HFFc6 (cell line): ENCODE data around the gene GTF3C4. TPM values are rescaled to one million over a fixed set of nuclear protein-coding genes. Genes with fewer than 3 reads are reported as not detected.

Experiments
- DNase-seq: peaks from one replicate; pipeline ENCODE4 v3.0.0-alpha.2; 2018
- H3K27ac Mint-ChIP-seq: 2 replicates; pipeline ENCODE4 v1.8.0; 2020; ENCODE audit warnings: mild to moderate bottlenecking, mixed read lengths
- H3K27me3 Mint-ChIP-seq: 2 replicates; pipeline ENCODE4 v1.8.0; 2021; ENCODE audit warnings: mild to moderate bottlenecking, moderate library complexity, mixed read lengths; ENCODE audit not compliant: insufficient read depth
- H3K36me3 Mint-ChIP-seq: 2 replicates; pipeline ENCODE4 v1.8.0; 2021; ENCODE audit warnings: low read depth, mixed read lengths
- H3K4me1 Mint-ChIP-seq: 2 replicates; pipeline ENCODE4 v1.8.0; 2020; ENCODE audit warnings: low read depth, mixed read lengths
- H3K4me3 Mint-ChIP-seq: 2 replicates; pipeline ENCODE4 v1.8.0; 2020; ENCODE audit warnings: mild to moderate bottlenecking, moderate library complexity, mixed read lengths
- H3K9me3 Mint-ChIP-seq: 2 replicates; pipeline ENCODE4 v1.8.0; 2020; ENCODE audit warnings: mild to moderate bottlenecking, mixed read lengths
- CTCF ChIP-seq: fragments of 200-600 bp; sonication (generic); IDR thresholded peaks from 2 replicates; pipeline ENCODE4 v1.5.0; 2021; ENCODE audit warnings: antibody characterized with exemption, mild to moderate bottlenecking
- total RNA-seq, 6 experiments: library from RNA; stranded (reverse); fragmentation: NEBNext Ultra II Directional; extraction: Animal tissue kit (Norgen Biotek cat#: 25700); gene quantifications; 2 replicates in 1 of 6; 3 replicates in 5 of 6; pipeline ENCODE4 v1.2.3, GENCODE V29; 2021

GTF3C4 gene
- total RNA-seq, 6 experiments from 2014 or later: 13.5 to 16.0 (median 15.1) TPM

GRCh38 chr9:132697230-132697629, 27.0 kb downstream of the GTF3C4 start:
- H3K4me1 Mint-ChIP-seq: no peaks in the 10 kb centered on the region
- H3K27me3 Mint-ChIP-seq: no peaks in the 10 kb centered on the region; the same call in none of the 2 replicates
- H3K36me3 Mint-ChIP-seq: peaks cover 57% of the 10 kb centered on the region
- no peak overlapping the region for H3K4me3 Mint-ChIP-seq
- no peak overlapping the region for H3K27ac Mint-ChIP-seq
- peaks cover 46% of the 10 kb centered on the region for H3K9me3 Mint-ChIP-seq
- no peak for TF ChIP-seq CTCF
- no peak for DNase-seq

GRCh38 chr9:132698989-132699388, 28.7 kb downstream of the GTF3C4 start:
- Mint-ChIP-seq H3K36me3 (peaks cover 43% of the 10 kb centered on the region), H3K9me3 (peaks cover 49% of the 10 kb centered on the region), H3K27me3 (no peaks in the 10 kb centered on the region; the same call in none of the 2 replicates), H3K27ac (no peak overlapping the region), H3K4me1 (peaks cover 11% of the 10 kb centered on the region), H3K4me3 (no peak overlapping the region)
- no peak for TF ChIP-seq CTCF
- no peak for DNase-seq

- Mint-ChIP-seq H3K4me1 (peaks cover 13% of the 10 kb centered on the region), H3K36me3 (peaks cover 35% of the 10 kb centered on the region), H3K27ac (no peak overlapping the region), H3K9me3 (peaks cover 42% of the 10 kb centered on the region), H3K27me3 (no peaks in the 10 kb centered on the region; the same call in none of the 2 replicates), H3K4me3 (no peak overlapping the region)
- DNase-seq: no peak
- TF ChIP-seq CTCF: no peak
Observed at GRCh38 chr9:132699956-132700355, 29.7 kb downstream of the GTF3C4 start.

GRCh38 chr9:132702254-132702653, 32.0 kb downstream of the GTF3C4 start:
- no peak overlapping the region for H3K4me3 Mint-ChIP-seq
- H3K27ac Mint-ChIP-seq: no peak overlapping the region
- H3K36me3 Mint-ChIP-seq: peaks cover 15% of the 10 kb centered on the region
- peaks cover 13% of the 10 kb centered on the region for H3K4me1 Mint-ChIP-seq
- no peak for DNase-seq
- no peak for TF ChIP-seq CTCF
- peaks cover 20% of the 10 kb centered on the region for H3K9me3 Mint-ChIP-seq
- H3K27me3 Mint-ChIP-seq: peaks cover 9% of the 10 kb centered on the region

GRCh38 chr9:132703336-132703735, 33.1 kb downstream of the GTF3C4 start:
- TF ChIP-seq CTCF: no peak
- H3K27ac Mint-ChIP-seq: no peak overlapping the region
- H3K36me3 Mint-ChIP-seq: peaks cover 4% of the 10 kb centered on the region
- no peak for DNase-seq
- H3K4me3 Mint-ChIP-seq: no peak overlapping the region
- peaks cover 16% of the 10 kb centered on the region for H3K27me3 Mint-ChIP-seq
- peaks cover 13% of the 10 kb centered on the region for H3K4me1 Mint-ChIP-seq
- peaks cover 10% of the 10 kb centered on the region for H3K9me3 Mint-ChIP-seq

GRCh38 chr9:132708239-132708638, 38.0 kb downstream of the GTF3C4 start:
- peaks cover 25% of the 10 kb centered on the region for H3K27me3 Mint-ChIP-seq
- H3K36me3 Mint-ChIP-seq: no peaks in the 10 kb centered on the region
- peaks cover 3% of the 10 kb centered on the region; the same call in 1 of the 2 replicates for H3K9me3 Mint-ChIP-seq
- TF ChIP-seq CTCF: no peak
- peaks cover 9% of the 10 kb centered on the region for H3K4me1 Mint-ChIP-seq
- no peak overlapping the region for H3K4me3 Mint-ChIP-seq
- DNase-seq: no peak
- no peak overlapping the region for H3K27ac Mint-ChIP-seq
